SK-N-MC (cell line): ENCODE data around the gene ZNF428.

Experiments used
- DNase-seq: peaks from one replicate; pipeline ENCODE4 v3.0.0-alpha.2; 2011; ENCODE audit warnings: low read depth, low spot score
- H3K27ac ChIP-seq: fragments of 200-600 bp; sonication (generic); 2 replicates; pipeline ENCODE4 v1.5.1; 2016; ENCODE audit warnings: mixed run types
- H3K36me3 ChIP-seq: fragments of 200-600 bp; sonication (generic); 2 replicates; pipeline ENCODE4 v1.6.1; 2017; ENCODE audit warnings: antibody characterized with exemption, low read length, mixed read lengths; ENCODE audit not compliant: insufficient read depth
- H3K4me3 ChIP-seq: fragments of 200-600 bp; sonication (generic); 2 replicates; pipeline ENCODE4 v1.5.1; 2016
- H3K9ac ChIP-seq: fragments of 200-600 bp; sonication (generic); 2 replicates; pipeline ENCODE4 v1.8.0; 2017; ENCODE audit warnings: mixed run types, mixed read lengths; ENCODE audit not compliant: insufficient read length
- H3K9me3 ChIP-seq: fragments of 200-600 bp; sonication (generic); 2 replicates; pipeline ENCODE4 v1.6.1; 2017; ENCODE audit warnings: low read depth, mild to moderate bottlenecking, antibody characterized with exemption, low read length, moderate library complexity, mixed read lengths
- EZH2 ChIP-seq: fragments of 200-600 bp; sonication (generic); IDR thresholded peaks from one replicate; pipeline ENCODE4 v1.6.1; 2017; ENCODE audit warnings: antibody characterized with exemption
- FOXP2 ChIP-seq: optimal IDR thresholded peaks from 2 replicates; pipeline ENCODE3; 2011; ENCODE audit warnings: mild to moderate bottlenecking, moderate library complexity; ENCODE audit not compliant: insufficient read depth; ENCODE audit errors: extremely low read length, control extremely low read depth
- POLR2AphosphoS5 ChIP-seq: IDR thresholded peaks from 2 replicates; pipeline ENCODE4 v1.6.1; 2012; ENCODE audit warnings: mild to moderate bottlenecking, low read depth, low read length, borderline replicate concordance

The ZNF428 gene

GRCh38 chr19:43634872-43635560 lies 15.6 kb upstream of the ZNF428 start:
- no peak for TF ChIP-seq POLR2AphosphoS5
- no peak for TF ChIP-seq FOXP2
- TF ChIP-seq EZH2 = no peak
- Histone ChIP-seq H3K4me3 (peak overlapping the region; percentile 61), H3K9me3 (no peaks in the 10 kb centered on the region), H3K36me3 (no peaks in the 10 kb centered on the region), H3K9ac (peak overlapping the region; percentile 22), H3K27ac (0 out of 2 replicates have a peak overlapping the region, but pooled peaks have one; percentile 25)
- DNase-seq = no peak

DNA sequence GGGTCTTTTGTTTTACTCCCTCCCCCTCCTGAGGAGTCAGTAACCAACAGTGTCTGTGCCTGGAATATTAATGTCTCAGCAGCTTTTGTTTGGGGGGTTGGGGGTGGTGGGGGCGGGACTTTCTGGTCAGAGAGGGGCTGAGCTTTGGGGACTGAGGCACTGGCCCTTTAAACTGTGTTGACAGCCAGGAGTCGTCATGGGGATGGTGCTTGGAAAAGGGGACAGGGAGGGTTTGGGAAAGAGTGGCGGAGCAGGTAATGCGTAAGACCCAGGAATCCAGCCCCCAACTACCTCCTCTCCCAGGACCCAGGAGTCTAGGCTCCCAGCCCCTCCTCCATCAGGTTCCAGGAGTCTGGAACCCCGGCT lies 15.1 kb upstream of the ZNF428 start:
- Histone ChIP-seq H3K27ac (no peak overlapping the region), H3K9ac (no peak overlapping the region), H3K9me3 (no peaks in the 10 kb centered on the region), H3K36me3 (no peaks in the 10 kb centered on the region), H3K4me3 (no peak overlapping the region)
- TF ChIP-seq EZH2 (no peak), POLR2AphosphoS5 (no peak), FOXP2 (no peak)
- DNase-seq = no peak

DNA sequence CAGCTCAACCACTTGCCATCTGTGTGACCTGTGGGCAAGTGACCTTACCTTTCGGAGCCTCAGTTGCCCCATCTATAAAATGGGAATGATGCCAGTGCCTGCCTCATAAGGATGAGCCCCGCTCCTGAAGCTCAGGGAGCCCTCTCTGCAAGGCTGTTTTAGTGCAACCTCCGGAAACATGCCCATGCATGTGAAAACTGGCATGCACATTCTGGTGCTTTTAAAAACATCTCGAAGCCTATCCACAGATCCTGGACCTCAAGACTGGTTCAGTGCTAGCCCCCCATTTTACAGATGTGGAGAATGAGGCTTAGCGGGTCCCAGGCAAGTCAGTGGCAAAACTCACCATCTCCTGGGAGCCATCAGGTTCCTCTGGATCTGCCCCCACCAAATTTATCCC lies 14.6 kb upstream of the ZNF428 start:
- no peaks in the 10 kb centered on the region for H3K36me3 ChIP-seq
- H3K9me3 ChIP-seq = no peaks in the 10 kb centered on the region
- H3K4me3 ChIP-seq = no peak overlapping the region
- no peak for DNase-seq
- H3K9ac ChIP-seq = no peak overlapping the region
- TF ChIP-seq FOXP2 = no peak
- no peak for TF ChIP-seq EZH2
- no peak for TF ChIP-seq POLR2AphosphoS5
- no peak overlapping the region for H3K27ac ChIP-seq

DNA sequence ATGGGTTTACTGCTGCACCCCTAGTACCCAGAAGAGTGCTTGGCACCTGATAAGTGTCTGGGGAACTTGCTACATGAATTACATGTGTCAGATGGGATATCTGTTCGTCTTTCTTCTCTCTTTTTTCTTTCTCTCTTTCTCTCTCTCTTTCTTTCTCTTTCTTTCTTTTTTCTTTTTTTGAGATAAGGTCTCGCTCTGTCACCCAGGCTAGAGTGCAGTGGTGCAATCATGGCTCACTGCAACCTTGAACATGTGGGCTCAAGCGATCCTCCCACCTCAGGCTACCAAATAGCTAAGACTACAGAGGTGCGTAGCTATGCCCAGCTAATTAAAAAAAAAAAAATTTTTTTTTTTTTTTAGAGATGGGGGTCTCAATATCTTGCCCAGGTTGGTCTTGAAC lies 14.1 kb upstream of the ZNF428 start:
- H3K4me3 ChIP-seq = no peak overlapping the region
- no peak overlapping the region for H3K9ac ChIP-seq
- no peak for DNase-seq
- H3K36me3 ChIP-seq = no peaks in the 10 kb centered on the region
- TF ChIP-seq POLR2AphosphoS5 = no peak
- TF ChIP-seq EZH2 = no peak
- no peak for TF ChIP-seq FOXP2
- no peaks in the 10 kb centered on the region for H3K9me3 ChIP-seq
- H3K27ac ChIP-seq = no peak overlapping the region

GRCh38 chr19:43631491-43631890 lies 12.1 kb upstream of the ZNF428 start:
- no peaks in the 10 kb centered on the region for H3K9me3 ChIP-seq
- TF ChIP-seq POLR2AphosphoS5 (no peak), EZH2 (no peak), FOXP2 (no peak)
- DNase-seq = no peak
- no peak overlapping the region for H3K9ac ChIP-seq
- no peaks in the 10 kb centered on the region for H3K36me3 ChIP-seq
- H3K27ac ChIP-seq = no peak overlapping the region
- no peak overlapping the region for H3K4me3 ChIP-seq

- H3K9me3 ChIP-seq = no peaks in the 10 kb centered on the region
- no peak for TF ChIP-seq POLR2AphosphoS5
- H3K4me3 ChIP-seq = no peak overlapping the region
- H3K36me3 ChIP-seq = peaks cover 7% of the 10 kb centered on the region
- no peak overlapping the region for H3K27ac ChIP-seq
- DNase-seq = no peak
- H3K9ac ChIP-seq = no peak overlapping the region
Observed at GRCh38 chr19:43628646-43629326, 9.4 kb upstream of the ZNF428 start.

- H3K9me3 ChIP-seq = no peaks in the 10 kb centered on the region
- no peak for TF ChIP-seq POLR2AphosphoS5
- no peak for TF ChIP-seq EZH2
- no peak for TF ChIP-seq FOXP2
- no peak overlapping the region for H3K9ac ChIP-seq
- H3K4me3 ChIP-seq = no peak overlapping the region
- no peak for DNase-seq
- H3K27ac ChIP-seq = no peak overlapping the region
- H3K36me3 ChIP-seq = peaks cover 7% of the 10 kb centered on the region
Observed at GRCh38 chr19:43626838-43627237, 7.4 kb upstream of the ZNF428 start.

- no peak for DNase-seq
- TF ChIP-seq EZH2 (no peak), FOXP2 (no peak), POLR2AphosphoS5 (no peak)
- no peak overlapping the region for H3K9ac ChIP-seq
Observed at GRCh38 chr19:43625918-43626579, 6.6 kb upstream of the ZNF428 start.

More at GRCh38 chr19:43625918-43626579, 6.6 kb upstream of the ZNF428 start:
- H3K4me3 ChIP-seq = no peak overlapping the region
- H3K9me3 ChIP-seq = no peaks in the 10 kb centered on the region
- H3K27ac ChIP-seq = no peak overlapping the region
- peaks cover 7% of the 10 kb centered on the region for H3K36me3 ChIP-seq
